Activated naive CD8-positive, alpha-beta T cell treated with anti-CD3 and anti-CD28 coated beads, Interleukin-2, amount 10 ng/mL, durations not matched to agents 7 days and 5 days (primary cell): ENCODE results near the gene MANSC1. TPM values are rescaled to one million over a fixed set of nuclear protein-coding genes. Genes with fewer than 3 reads are reported as not detected.
"Not testable (repeated sequence)": the region's sequence is repeated elsewhere in the genome, so short reads cannot be mapped to it uniquely, and the experiment has no call there.

Source experiments
- ATAC-seq: fragments of 150-1000 bp; cut with Tn5 transposase; one replicate; pipeline ENCODE4 v1.10.0; 2021; ENCODE audit warnings: low read depth, moderate library complexity
- POLR2A ChIA-PET: fragments of 350-600 bp; sonication (Branson Sonifier 250); formaldehyde crosslinking; loops from one replicate; lab custom pipeline; 2021; ENCODE audit warnings: antibody characterized with exemption; lab: Charles Lee
- DNase-seq: peaks from one replicate; pipeline ENCODE4 v3.0.0; 2021
- H3K27ac Mint-ChIP-seq: one replicate; pipeline ENCODE4 v1.8.0; 2022; ENCODE audit warnings: mild to moderate bottlenecking, mixed read lengths
- H3K27me3 Mint-ChIP-seq: one replicate; pipeline ENCODE4 v1.8.0; 2022; ENCODE audit warnings: mild to moderate bottlenecking, moderate library complexity, mixed read lengths
- H3K36me3 Mint-ChIP-seq: one replicate; pipeline ENCODE4 v1.8.0; 2021; ENCODE audit warnings: mild to moderate bottlenecking, mixed read lengths
- H3K4me1 Mint-ChIP-seq: one replicate; pipeline ENCODE4 v1.8.0; 2021; ENCODE audit warnings: mixed read lengths
- H3K4me3 Mint-ChIP-seq: one replicate; pipeline ENCODE4 v1.8.0; 2022; ENCODE audit warnings: mild to moderate bottlenecking, moderate library complexity, mixed read lengths
- H3K9me3 Mint-ChIP-seq: one replicate; pipeline ENCODE4 v1.8.0; 2021; ENCODE audit warnings: mixed read lengths
- total RNA-seq, 2 experiments: library from RNA; stranded (reverse); gene quantifications; one replicate each; pipeline ENCODE4 v1.2.3, GENCODE V29; 2021

MANSC1 gene
- total RNA-seq, 2 experiments from 2014 or later = 0.20 TPM; not detected in 1

GRCh38 chr12:12333407-12334366, 16.4 kb downstream of the MANSC1 start:
- peaks cover 12% of the 10 kb centered on the region for H3K4me1 Mint-ChIP-seq
- no peak for ATAC-seq
- no peaks in the 10 kb centered on the region for H3K9me3 Mint-ChIP-seq
- H3K27me3 Mint-ChIP-seq = peaks cover 6% of the 10 kb centered on the region
- no peak overlapping the region for H3K27ac Mint-ChIP-seq
- POLR2A ChIA-PET = interaction anchor here (0.6 to 1.9 kb wide), 2 partner anchors 23 to 403 kb away, joined by 3 to 6 read pairs; partner anchors contain the start of gene BORCS5
- DNase-seq = no peak
- H3K36me3 Mint-ChIP-seq = no peaks in the 10 kb centered on the region
- H3K4me3 Mint-ChIP-seq = no peak overlapping the region

DNA sequence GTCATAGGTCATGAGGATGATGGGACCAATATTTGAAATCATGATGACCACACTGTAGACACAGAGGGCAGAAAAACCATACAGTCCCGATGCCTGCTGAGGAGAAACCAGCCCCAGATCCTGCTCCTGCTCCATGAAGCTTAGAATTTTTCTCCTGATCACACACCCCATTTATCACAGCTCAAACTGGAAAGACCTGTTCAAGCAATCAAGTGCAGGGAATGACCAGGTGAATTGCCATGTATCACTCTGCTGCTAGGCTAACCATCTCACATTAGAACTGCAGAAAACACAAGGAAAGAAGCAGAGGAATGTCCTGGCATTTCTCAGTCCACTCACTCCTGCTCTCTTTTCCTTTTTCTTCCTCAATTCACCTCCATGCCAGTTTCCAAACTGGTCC, 18.1 kb downstream of the MANSC1 start:
- DNase-seq (no peak), ATAC-seq (no peak)
- H3K4me1 Mint-ChIP-seq = peaks cover 14% of the 10 kb centered on the region
- POLR2A ChIA-PET = no interaction called here
- H3K9me3 Mint-ChIP-seq = no peaks in the 10 kb centered on the region
- peaks cover 6% of the 10 kb centered on the region for H3K27me3 Mint-ChIP-seq
- no peaks in the 10 kb centered on the region for H3K36me3 Mint-ChIP-seq
- no peak overlapping the region for H3K27ac Mint-ChIP-seq
- no peak overlapping the region for H3K4me3 Mint-ChIP-seq

DNA sequence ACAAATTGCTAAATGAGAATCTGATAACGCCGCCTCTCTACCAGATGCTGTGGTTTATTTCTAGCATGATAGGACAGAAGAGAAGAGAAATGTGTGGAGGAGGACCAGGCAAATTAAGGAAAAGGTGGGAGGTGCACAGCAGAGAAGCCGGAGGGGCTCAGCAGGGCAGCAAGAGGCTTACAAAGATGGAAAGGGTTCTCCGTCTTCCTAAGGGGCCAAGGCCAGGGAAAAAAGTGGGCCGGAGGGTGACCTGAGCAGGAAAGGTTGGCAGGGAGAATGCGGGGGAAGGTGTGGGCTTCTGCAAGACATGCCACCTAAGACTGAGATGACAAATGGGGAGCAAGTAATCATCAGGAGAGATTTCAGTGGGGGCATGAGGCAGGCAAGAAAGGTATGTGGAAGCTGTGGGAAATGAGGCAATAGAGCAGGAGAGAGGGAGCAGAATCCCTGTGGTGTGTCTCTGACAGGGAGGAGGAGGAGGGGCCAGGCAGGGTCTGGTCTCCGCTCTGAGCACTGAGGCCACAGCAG, 18.7 kb downstream of the MANSC1 start:
- POLR2A ChIA-PET = no interaction called here
- Mint-ChIP-seq H3K9me3 (no peaks in the 10 kb centered on the region), H3K27me3 (peaks cover 6% of the 10 kb centered on the region), H3K4me1 (peaks cover 14% of the 10 kb centered on the region), H3K4me3 (no peak overlapping the region), H3K27ac (no peak overlapping the region), H3K36me3 (no peaks in the 10 kb centered on the region)
- ATAC-seq (no peak), DNase-seq (no peak)

- no peak overlapping the region for H3K4me3 Mint-ChIP-seq
- H3K9me3 Mint-ChIP-seq = no peaks in the 10 kb centered on the region
- H3K4me1 Mint-ChIP-seq = peaks cover 8% of the 10 kb centered on the region
- ATAC-seq (no peak), DNase-seq (no peak)
- no peaks in the 10 kb centered on the region for H3K36me3 Mint-ChIP-seq
- H3K27ac Mint-ChIP-seq = no peak overlapping the region
- peaks cover 12% of the 10 kb centered on the region for H3K27me3 Mint-ChIP-seq
- POLR2A ChIA-PET = interaction anchor here (0.5 kb wide), 1 partner anchor 251 kb away, joined by 3 read pairs; no protein-coding TSS in a partner anchor
Observed at GRCh38 chr12:12327802-12328201, 22.2 kb downstream of the MANSC1 start.

GRCh38 chr12:12326262-12326661, 23.8 kb downstream of the MANSC1 start:
- Mint-ChIP-seq H3K27ac (no peak overlapping the region), H3K36me3 (no peaks in the 10 kb centered on the region), H3K27me3 (peaks cover 15% of the 10 kb centered on the region), H3K4me3 (no peak overlapping the region), H3K9me3 (no peaks in the 10 kb centered on the region), H3K4me1 (peaks cover 8% of the 10 kb centered on the region)
- DNase-seq (no peak), ATAC-seq (no peak)
- POLR2A ChIA-PET = no interaction called here

GRCh38 chr12:12323591-12323990, 26.5 kb downstream of the MANSC1 start:
- H3K4me1 Mint-ChIP-seq = peaks cover 8% of the 10 kb centered on the region
- H3K4me3 Mint-ChIP-seq = no peak overlapping the region
- ATAC-seq (no peak), DNase-seq (no peak)
- H3K27ac Mint-ChIP-seq = no peak overlapping the region
- no peaks in the 10 kb centered on the region for H3K36me3 Mint-ChIP-seq
- POLR2A ChIA-PET = no interaction called here
- peaks cover 23% of the 10 kb centered on the region for H3K27me3 Mint-ChIP-seq
- H3K9me3 Mint-ChIP-seq = no peaks in the 10 kb centered on the region

GRCh38 chr12:12323118-12323517, 26.9 kb downstream of the MANSC1 start:
- H3K9me3 Mint-ChIP-seq = no peaks in the 10 kb centered on the region
- no peak overlapping the region for H3K4me3 Mint-ChIP-seq
- DNase-seq = no peak
- no peaks in the 10 kb centered on the region for H3K36me3 Mint-ChIP-seq
- POLR2A ChIA-PET = no interaction called here
- H3K27ac Mint-ChIP-seq = no peak overlapping the region
- H3K27me3 Mint-ChIP-seq = peaks cover 23% of the 10 kb centered on the region
- ATAC-seq = no peak
- H3K4me1 Mint-ChIP-seq = peaks cover 8% of the 10 kb centered on the region

DNA sequence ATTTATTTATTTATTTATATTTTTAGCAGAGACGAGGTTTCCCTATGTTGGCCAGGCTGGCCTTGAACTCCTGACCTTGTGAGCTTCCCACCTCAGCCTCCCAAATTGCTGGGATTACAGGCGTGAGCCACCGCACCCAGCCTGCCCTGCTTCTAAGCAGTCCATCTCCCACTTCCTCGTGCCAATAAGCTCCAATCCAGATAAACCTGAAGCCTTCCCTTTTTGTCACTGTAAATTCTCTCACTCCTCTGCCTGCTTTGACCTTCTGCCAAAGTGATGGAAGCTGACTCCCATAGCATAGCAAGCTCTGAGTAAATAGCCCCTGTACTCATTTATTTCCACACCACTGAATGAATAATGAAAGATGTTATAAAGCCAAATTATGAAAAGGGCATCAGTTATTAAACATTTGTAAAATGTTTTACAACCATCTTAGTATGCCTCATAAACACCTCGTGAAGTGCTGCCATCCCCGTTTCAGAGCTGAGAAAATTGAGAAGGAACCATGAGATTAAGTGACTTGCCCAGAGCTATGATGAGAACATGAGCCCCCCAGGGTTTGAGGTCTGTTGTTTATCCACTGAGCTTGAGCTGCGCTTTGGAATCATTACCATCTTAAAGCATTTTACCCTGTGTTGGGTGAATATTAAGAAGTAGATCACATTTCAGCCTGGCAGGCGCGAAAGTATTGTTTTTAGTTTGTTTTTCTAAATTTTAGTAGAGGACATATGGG, 30.4 kb downstream of the MANSC1 start:
- Mint-ChIP-seq H3K36me3 (no peaks in the 10 kb centered on the region), H3K27ac (no peak overlapping the region), H3K4me3 (no peak overlapping the region), H3K9me3 (no peaks in the 10 kb centered on the region), H3K4me1 (no peaks in the 10 kb centered on the region), H3K27me3 (peaks cover 23% of the 10 kb centered on the region)
- ATAC-seq (no peak), DNase-seq (no peak)
- POLR2A ChIA-PET = interaction anchor here (0.7 kb wide), 1 partner anchor 1139 kb away, joined by 4 read pairs; no protein-coding TSS in a partner anchor

DNA sequence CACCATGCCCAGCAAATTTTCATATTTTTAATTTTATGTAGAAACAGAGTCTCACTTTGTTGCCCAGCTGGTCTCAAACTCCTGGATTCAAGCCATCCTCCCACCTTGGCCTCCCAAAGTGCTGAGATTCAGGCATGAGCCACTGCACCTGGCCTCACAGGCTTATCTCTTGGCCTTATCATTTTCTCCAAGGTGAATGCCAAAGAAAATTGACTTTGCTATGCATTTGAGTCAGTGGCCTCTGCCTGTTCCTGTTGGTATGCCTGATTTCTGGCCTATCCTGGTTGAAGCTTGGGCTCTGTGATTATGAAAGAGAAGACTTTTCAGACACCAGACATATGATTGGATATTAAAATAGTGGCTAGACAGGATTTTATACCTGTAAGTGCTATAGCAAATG, 34.2 kb downstream of the MANSC1 start:
- no peak for ATAC-seq
- Mint-ChIP-seq H3K27me3 (peaks cover 9% of the 10 kb centered on the region), H3K36me3 (no peaks in the 10 kb centered on the region), H3K4me1 (no peaks in the 10 kb centered on the region), H3K4me3 (no peak overlapping the region), H3K9me3 (no peaks in the 10 kb centered on the region), H3K27ac (no peak overlapping the region)
- POLR2A ChIA-PET = no interaction called here
- DNase-seq = no peak

DNA sequence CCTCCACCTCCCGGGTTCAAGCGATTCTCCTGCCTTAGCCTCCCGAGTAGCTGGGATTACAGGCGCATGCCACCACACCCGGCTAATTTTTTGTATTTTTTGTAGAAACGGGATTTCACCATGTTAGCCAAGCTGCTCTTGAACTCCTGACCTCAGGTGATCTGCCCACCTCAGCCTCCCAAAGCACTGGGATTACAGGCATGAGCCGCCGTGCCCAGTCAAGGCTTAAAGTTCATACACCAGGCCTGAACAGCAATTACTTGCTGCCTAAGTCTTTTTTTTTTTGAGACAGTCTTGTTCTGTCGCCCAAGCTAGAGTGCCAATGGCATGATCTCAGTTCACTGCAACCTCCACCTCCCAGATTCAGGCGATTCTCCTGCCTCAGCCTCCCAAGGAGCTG, 39.3 kb downstream of the MANSC1 start:
- H3K4me3 Mint-ChIP-seq, POLR2A ChIA-PET, H3K4me1 Mint-ChIP-seq, H3K27ac Mint-ChIP-seq, DNase-seq, H3K9me3 Mint-ChIP-seq, ATAC-seq, H3K27me3 Mint-ChIP-seq, H3K36me3 Mint-ChIP-seq: not testable (repeated sequence)

DNA sequence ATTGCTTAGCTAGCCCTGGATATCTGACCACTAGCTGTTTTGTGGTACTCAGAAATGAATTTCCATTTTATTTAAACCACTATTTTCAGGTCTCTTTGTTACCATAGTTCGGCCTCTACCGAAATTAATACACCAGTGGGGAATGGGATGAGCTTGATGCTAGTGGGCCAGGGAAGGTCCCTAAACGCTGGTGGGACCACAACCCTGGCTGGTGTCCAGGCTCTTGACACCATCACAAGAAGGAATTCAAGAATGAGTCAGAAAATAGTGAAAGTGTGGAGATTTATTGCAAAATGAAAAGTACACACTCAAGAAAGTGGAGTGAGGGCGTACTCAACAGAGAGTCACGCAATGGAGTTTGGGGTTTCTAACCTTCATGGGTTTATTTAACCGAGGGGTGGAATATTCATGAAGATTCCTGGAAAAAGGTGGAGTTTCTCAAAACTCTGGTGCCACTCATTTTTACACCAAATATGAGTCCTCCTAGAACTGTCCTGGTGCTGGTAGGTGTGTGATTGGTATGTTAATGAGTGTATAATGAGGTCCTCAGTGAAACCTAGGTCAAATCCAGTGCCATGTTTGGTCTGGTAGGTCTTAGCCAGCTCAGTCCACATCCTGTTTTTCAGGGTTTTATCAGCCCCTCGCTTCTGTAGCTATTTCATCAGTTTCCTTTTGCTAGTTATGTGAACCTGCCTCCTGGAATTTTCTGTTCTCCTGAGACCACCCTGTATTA, 44.3 kb downstream of the MANSC1 start:
- H3K4me1 Mint-ChIP-seq = peaks cover 4% of the 10 kb centered on the region
- no peak for DNase-seq
- peaks cover 3% of the 10 kb centered on the region for H3K9me3 Mint-ChIP-seq
- no peak overlapping the region for H3K4me3 Mint-ChIP-seq
- no peaks in the 10 kb centered on the region for H3K36me3 Mint-ChIP-seq
- POLR2A ChIA-PET = interaction anchor here (0.7 kb wide), 1 partner anchor 601 kb away, joined by 3 read pairs; no protein-coding TSS in a partner anchor
- H3K27me3 Mint-ChIP-seq = peaks cover 11% of the 10 kb centered on the region
- H3K27ac Mint-ChIP-seq = no peak overlapping the region
- no peak for ATAC-seq

- Mint-ChIP-seq H3K27ac (no peak overlapping the region), H3K4me1 (peaks cover 4% of the 10 kb centered on the region), H3K9me3 (peaks cover 3% of the 10 kb centered on the region), H3K27me3 (peaks cover 11% of the 10 kb centered on the region), H3K36me3 (no peaks in the 10 kb centered on the region), H3K4me3 (no peak overlapping the region)
- DNase-seq (no peak), ATAC-seq (no peak)
- POLR2A ChIA-PET = no interaction called here
Observed at GRCh38 chr12:12302976-12303375, 47.1 kb downstream of the MANSC1 start.

- no peaks in the 10 kb centered on the region for H3K36me3 Mint-ChIP-seq
- H3K27ac Mint-ChIP-seq = no peak overlapping the region
- POLR2A ChIA-PET = no interaction called here
- ATAC-seq (no peak), DNase-seq (no peak)
- peaks cover 3% of the 10 kb centered on the region for H3K9me3 Mint-ChIP-seq
- H3K4me3 Mint-ChIP-seq = no peak overlapping the region
- H3K4me1 Mint-ChIP-seq = peaks cover 3% of the 10 kb centered on the region
- H3K27me3 Mint-ChIP-seq = peaks cover 8% of the 10 kb centered on the region
Observed at GRCh38 chr12:12301122-12301521, 48.9 kb downstream of the MANSC1 start.
